ENCODE data around the gene TLR5. TPM values are rescaled to one million over a fixed set of nuclear protein-coding genes. Genes with fewer than 3 reads are reported as not detected.

Gene TLR5
- polyA plus RNA-seq, 1 donor from 2014 or later, result not detected

- Histone ChIP-seq H3K9ac (ENCODE audit: low read length) (no peak overlapping the region), H4K20me1 (ENCODE audit: insufficient read depth) (no peaks in the 10 kb centered on the region), H3K4me3 (ENCODE audit: low read length) (no peak overlapping the region), H3K9me3 (ENCODE audit: low read length) (no peaks in the 10 kb centered on the region), H3K79me2 (replicated peaks; ENCODE audit: insufficient read depth, low read length) (no peaks in the 10 kb centered on the region), H3K9me2 (ENCODE audit: insufficient read depth, low read length) (no peaks in the 10 kb centered on the region), H3K4me2 (ENCODE audit: low read length) (no peak overlapping the region), H3K27ac (ENCODE audit: low read length) (no peak overlapping the region), H3F3A (ENCODE audit: insufficient read depth, low read length, poor library complexity, severe bottlenecking) (no peaks in the 10 kb centered on the region), H2AFZ (ENCODE audit: low read depth, low read length) (no peak overlapping the region), H3K27me3 (ENCODE audit: insufficient read depth, low read depth, low read length) (no peaks in the 10 kb centered on the region), H3K36me3 (ENCODE audit: insufficient read depth, low read length) (no peaks in the 10 kb centered on the region)
- TF ChIP-seq RAD21 (conservative IDR thresholded peaks at IDR 0.05) (no peak), MXI1 (conservative IDR thresholded peaks at IDR 0.05; ENCODE audit: poor library complexity, severe bottlenecking) (no peak), SMC3 (conservative IDR thresholded peaks at IDR 0.05; ENCODE audit: poor library complexity) (no peak), EP300 (conservative IDR thresholded peaks at IDR 0.05; ENCODE audit: poor library complexity, severe bottlenecking) (no peak), TAF1 (IDR thresholded peaks at IDR 0.05; ENCODE audit: low read depth) (no peak), REST (IDR thresholded peaks at IDR 0.05; ENCODE audit: borderline replicate concordance) (no peak), EZH2 (IDR thresholded peaks at IDR 0.05; ENCODE audit: borderline replicate concordance, insufficient read depth, low read length, poor library complexity, severe bottlenecking) (no peak), POLR2AphosphoS5 (IDR thresholded peaks at IDR 0.05) (no peak)
- TF ChIP-seq, protein P1, sequence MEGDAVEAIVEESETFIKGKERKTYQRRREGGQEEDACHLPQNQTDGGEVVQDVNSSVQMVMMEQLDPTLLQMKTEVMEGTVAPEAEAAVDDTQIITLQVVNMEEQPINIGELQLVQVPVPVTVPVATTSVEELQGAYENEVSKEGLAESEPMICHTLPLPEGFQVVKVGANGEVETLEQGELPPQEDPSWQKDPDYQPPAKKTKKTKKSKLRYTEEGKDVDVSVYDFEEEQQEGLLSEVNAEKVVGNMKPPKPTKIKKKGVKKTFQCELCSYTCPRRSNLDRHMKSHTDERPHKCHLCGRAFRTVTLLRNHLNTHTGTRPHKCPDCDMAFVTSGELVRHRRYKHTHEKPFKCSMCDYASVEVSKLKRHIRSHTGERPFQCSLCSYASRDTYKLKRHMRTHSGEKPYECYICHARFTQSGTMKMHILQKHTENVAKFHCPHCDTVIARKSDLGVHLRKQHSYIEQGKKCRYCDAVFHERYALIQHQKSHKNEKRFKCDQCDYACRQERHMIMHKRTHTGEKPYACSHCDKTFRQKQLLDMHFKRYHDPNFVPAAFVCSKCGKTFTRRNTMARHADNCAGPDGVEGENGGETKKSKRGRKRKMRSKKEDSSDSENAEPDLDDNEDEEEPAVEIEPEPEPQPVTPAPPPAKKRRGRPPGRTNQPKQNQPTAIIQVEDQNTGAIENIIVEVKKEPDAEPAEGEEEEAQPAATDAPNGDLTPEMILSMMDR (IDR thresholded peaks at IDR 0.05; ENCODE audit: poor library complexity, severe bottlenecking), result no peak
Observed at GRCh38 chr1:223110952-223111351, 32.1 kb downstream of the TLR5 start.

GRCh38 chr1:223109581-223110026, 33.4 kb downstream of the TLR5 start:
- no peaks in the 10 kb centered on the region for H3K36me3 ChIP-seq (ENCODE audit: insufficient read depth, low read length)
- no peak overlapping the region for H3K4me2 ChIP-seq (ENCODE audit: low read length)
- H3F3A ChIP-seq (ENCODE audit: insufficient read depth, low read length, poor library complexity, severe bottlenecking), result no peaks in the 10 kb centered on the region
- H3K9me2 ChIP-seq (ENCODE audit: insufficient read depth, low read length), result no peaks in the 10 kb centered on the region
- no peak overlapping the region for H2AFZ ChIP-seq (ENCODE audit: low read depth, low read length)
- no peaks in the 10 kb centered on the region for H4K20me1 ChIP-seq (ENCODE audit: insufficient read depth)
- H3K27ac ChIP-seq (ENCODE audit: low read length), result no peak overlapping the region
- no peaks in the 10 kb centered on the region for H3K9me3 ChIP-seq (ENCODE audit: low read length)
- H3K27me3 ChIP-seq (ENCODE audit: insufficient read depth, low read depth, low read length), result no peaks in the 10 kb centered on the region
- TF ChIP-seq TAF1 (IDR thresholded peaks at IDR 0.05; ENCODE audit: low read depth) (no peak), EZH2 (IDR thresholded peaks at IDR 0.05; ENCODE audit: borderline replicate concordance, insufficient read depth, low read length, poor library complexity, severe bottlenecking) (no peak), EP300 (conservative IDR thresholded peaks at IDR 0.05; ENCODE audit: poor library complexity, severe bottlenecking) (no peak), MXI1 (conservative IDR thresholded peaks at IDR 0.05; ENCODE audit: poor library complexity, severe bottlenecking) (no peak), SMC3 (conservative IDR thresholded peaks at IDR 0.05; ENCODE audit: poor library complexity) (no peak), RAD21 (conservative IDR thresholded peaks at IDR 0.05) (no peak), POLR2AphosphoS5 (IDR thresholded peaks at IDR 0.05) (no peak), REST (IDR thresholded peaks at IDR 0.05; ENCODE audit: borderline replicate concordance) (no peak)
- TF ChIP-seq, protein P1 (IDR thresholded peaks at IDR 0.05; ENCODE audit: poor library complexity, severe bottlenecking), result no peak
- H3K79me2 ChIP-seq (replicated peaks; ENCODE audit: insufficient read depth, low read length), result no peaks in the 10 kb centered on the region
- H3K9ac ChIP-seq (ENCODE audit: low read length), result no peak overlapping the region
- no peak overlapping the region for H3K4me3 ChIP-seq (ENCODE audit: low read length)
